GM18505 (cell line): ENCODE data around the gene SORCS2.
"Not testable (repeated sequence)": the region's sequence is repeated elsewhere in the genome, so short reads cannot be mapped to it uniquely, and the experiment has no call there.

Source experiments
- ATAC-seq: cut with Tn5 transposase; IDR thresholded peaks from one replicate; pipeline ENCODE4 v1.9.1; 2021; ENCODE audit not compliant: unreplicated experiment
- POLR2A ChIP-seq: IDR thresholded peaks from 4 replicates; pipeline ENCODE4 v1.6.1; 2011; ENCODE audit warnings: borderline replicate concordance; ENCODE audit not compliant: insufficient read depth, insufficient read length; ENCODE audit errors: extremely low read depth

Gene SORCS2

GRCh38 chr4:7571701-7572100, 379.4 kb downstream of the SORCS2 start:
- TF ChIP-seq POLR2A = no peak
- no peak for ATAC-seq

- TF ChIP-seq POLR2A = no peak
- no peak for ATAC-seq
Measured at GRCh38 chr4:7572894-7573293, 380.6 kb downstream of the SORCS2 start.

GRCh38 chr4:7573576-7574091, 381.3 kb downstream of the SORCS2 start:
- no peak for TF ChIP-seq POLR2A
- no peak for ATAC-seq

GRCh38 chr4:7574287-7575014, 382.1 kb downstream of the SORCS2 start:
- TF ChIP-seq POLR2A = no peak
- ATAC-seq = no peak

GRCh38 chr4:7575426-7575825, 383.1 kb downstream of the SORCS2 start:
- TF ChIP-seq POLR2A = no peak
- ATAC-seq = no peak

DNA sequence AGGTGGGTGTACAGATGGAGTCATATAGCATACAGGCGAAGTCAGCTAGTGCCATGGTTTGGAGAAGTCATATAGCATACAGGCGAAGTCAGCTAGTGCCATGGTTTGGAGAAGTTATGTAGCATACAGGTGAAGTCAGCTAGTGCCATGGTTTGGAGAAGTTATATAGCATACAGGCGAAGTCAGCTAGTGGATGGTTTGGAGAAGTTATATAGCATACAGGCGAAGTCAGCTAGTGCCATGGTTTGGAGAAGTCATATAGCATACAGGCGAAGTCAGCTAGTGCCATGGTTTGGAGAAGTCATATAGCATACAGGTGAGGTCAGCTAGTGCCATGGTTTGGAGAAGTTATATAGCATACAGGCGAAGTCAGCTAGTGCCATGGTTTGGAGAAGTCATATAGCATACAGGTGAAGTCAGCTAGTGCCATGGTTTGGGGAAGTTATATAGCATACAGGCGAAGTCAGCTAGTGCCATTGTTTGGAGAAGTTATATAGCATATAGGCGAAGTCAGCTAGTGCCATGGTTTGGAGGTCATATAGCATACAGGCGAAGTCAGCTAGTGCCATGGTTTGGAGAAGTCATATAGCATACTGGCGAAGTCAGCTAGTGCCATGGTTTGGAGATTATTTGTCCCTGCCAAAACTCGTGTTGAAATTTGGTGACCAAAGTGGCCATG, 385.2 kb downstream of the SORCS2 start:
- ATAC-seq = not testable (repeated sequence)

DNA sequence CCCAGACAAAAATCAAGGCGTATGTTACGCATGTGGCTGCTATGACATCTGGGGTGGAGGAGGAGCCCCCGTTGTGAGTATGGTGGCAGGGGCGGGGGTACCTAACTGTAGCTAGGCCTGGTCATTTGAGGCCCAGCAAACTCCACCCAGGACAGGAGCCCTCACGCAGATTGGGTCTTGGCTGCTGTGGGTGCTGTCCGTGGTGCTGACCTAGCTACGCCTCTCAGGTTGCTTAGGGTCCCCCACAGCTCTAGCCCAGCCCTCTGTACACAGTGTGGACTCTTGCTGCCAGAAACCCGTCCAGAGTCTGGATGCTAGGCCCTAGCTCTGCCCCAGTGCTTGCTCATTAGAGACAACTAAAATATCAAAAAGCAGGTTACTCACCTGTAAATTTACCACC, 389.1 kb downstream of the SORCS2 start:
- TF ChIP-seq POLR2A = no peak
- ATAC-seq = no peak

DNA sequence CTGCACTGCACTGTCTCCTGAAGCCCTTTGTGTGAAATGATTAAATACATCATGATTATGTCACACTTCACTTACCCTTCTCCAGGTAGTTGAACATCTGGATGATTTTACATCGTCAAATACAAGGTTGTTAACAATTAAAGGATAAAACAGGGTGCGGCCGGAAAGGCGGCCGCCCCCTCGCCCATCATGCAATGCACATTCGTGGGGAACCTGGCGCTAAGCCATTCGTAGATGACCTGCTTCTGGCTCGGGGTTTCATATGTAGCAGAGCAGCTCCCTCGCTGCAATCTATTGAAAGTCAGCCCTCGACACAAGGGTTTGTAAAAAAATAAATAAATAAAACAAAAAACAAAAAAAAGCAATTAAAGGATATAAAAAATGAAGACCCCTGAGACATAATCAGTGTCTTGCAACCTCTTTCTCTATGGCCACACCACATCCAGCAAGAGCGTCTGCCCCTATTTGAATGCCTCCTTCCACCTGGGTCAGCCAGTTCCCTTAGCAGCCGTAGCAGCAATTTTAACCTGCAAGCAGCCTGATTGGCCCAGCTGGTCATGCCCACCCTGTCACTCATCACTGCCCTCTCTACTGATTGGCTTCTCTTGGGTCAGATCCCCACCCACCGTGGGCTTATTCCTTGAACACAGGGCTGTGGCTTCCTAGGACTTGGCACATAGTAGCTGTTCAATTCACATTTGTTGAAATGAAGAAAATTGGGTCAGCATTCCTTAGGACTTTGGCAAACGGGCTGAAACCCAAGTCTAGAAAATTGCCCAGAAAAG, 390.2 kb downstream of the SORCS2 start:
- no peak for ATAC-seq
- TF ChIP-seq POLR2A = no peak

DNA sequence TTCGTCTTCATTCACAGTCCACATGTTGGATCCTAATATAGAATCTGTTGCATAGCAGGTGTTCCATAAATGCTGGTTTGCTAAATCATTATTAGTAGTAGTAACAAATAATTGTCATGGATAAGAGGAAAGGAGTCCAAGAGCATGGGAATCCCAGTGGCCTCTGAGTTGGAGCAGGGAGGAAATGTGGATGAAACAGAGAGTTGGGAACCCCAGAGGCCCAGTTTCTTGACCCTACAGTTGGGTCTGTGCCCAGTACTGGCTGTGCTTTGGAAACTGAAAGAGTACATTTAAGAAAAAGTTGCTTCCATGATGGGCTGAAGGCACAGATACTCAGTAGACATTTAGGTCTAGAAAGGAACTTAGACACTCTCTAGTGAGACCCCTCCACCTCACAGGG, 391.8 kb downstream of the SORCS2 start:
- TF ChIP-seq POLR2A = no peak
- no peak for ATAC-seq

GRCh38 chr4:7584606-7585159, 392.3 kb downstream of the SORCS2 start:
- TF ChIP-seq POLR2A = no peak
- ATAC-seq = no peak

- ATAC-seq = no peak
- TF ChIP-seq POLR2A = no peak
Measured at GRCh38 chr4:7585768-7586167, 393.4 kb downstream of the SORCS2 start.

DNA sequence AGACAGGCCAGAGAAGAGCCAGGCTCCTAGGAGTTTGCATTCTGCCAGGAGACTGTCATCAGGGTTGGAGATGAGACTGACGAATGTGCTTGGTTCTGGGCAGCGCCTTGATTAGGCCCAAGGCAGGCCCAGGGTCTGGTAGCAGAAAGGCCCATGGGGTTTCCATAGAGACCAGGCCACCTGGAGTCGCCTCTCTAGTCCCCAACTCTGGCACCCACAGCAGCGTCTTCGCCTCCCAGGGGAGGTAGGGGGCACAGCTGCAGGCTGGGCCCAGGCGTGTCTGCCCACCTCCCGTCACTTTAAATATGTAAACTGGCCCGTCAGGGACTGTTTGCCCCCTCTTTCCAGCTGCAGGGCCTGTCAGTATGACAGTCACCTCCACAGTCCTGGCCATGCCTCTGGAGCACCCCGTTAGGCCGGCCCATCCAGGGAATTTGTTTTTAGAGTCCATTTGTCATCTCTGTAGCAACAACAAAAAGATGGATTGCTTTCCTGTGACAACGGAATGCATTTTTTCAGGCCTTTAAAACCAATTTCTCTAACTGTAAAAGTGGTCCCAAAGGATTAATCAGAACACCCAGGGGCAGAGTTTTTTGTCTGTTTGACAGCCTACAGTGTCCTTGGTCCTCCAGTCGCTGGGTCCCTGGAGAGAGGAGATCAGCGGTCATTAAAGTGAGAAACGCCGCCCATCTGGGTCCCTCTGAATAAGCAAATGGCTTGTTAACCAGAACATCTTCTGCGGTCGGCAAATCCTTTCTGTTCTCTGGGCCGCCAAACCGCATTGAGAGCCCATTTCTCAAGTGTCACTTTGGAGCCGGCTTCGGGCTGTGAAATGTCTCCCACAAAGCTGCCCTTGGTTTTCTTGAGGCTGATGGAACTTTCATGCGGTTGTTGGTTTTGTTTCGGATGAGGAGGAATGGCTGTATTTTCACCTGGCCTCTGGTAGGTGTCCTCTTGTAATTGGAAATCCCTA, 395.4 kb downstream of the SORCS2 start:
- ATAC-seq = no peak
- no peak for TF ChIP-seq POLR2A
